GM23338 (cell line): ENCODE data around the gene CEP170B. TPM values are rescaled to one million over a fixed set of nuclear protein-coding genes. Genes with fewer than 3 reads are reported as not detected.

ENCODE experiments used
- ATAC-seq: fragments of 200-7000 bp; cut with Tn5 transposase; 3 replicates; pipeline ENCODE4 v1.9.1; 2020
- DNase-seq: peaks from one replicate; pipeline ENCODE4 v3.0.0-alpha.2; 2015; ENCODE audit warnings: low spot score
- H2AFZ ChIP-seq: fragments of 200-600 bp; sonication (generic); 2 replicates; pipeline ENCODE4 v1.8.0; 2016; ENCODE audit warnings: antibody characterized with exemption, mild to moderate bottlenecking, moderate library complexity
- H3F3A ChIP-seq: fragments of 200-600 bp; sonication (generic); replicated peaks from 2 replicates; pipeline ENCODE4 v1.8.0; 2017; ENCODE audit warnings: antibody characterized with exemption, mixed run types, low read depth
- H3K27ac ChIP-seq: fragments of 200-600 bp; sonication (generic); 2 replicates; pipeline ENCODE4 v1.6.1; 2016; ENCODE audit warnings: low read depth
- H3K27me3 ChIP-seq: fragments of 200-600 bp; sonication (generic); 2 replicates; pipeline ENCODE4 v1.8.0; 2016; ENCODE audit warnings: mild to moderate bottlenecking, mixed run types, moderate library complexity; ENCODE audit not compliant: insufficient read depth
- H3K36me3 ChIP-seq: fragments of 200-600 bp; sonication (generic); 2 replicates; pipeline ENCODE4 v1.8.0; 2016; ENCODE audit warnings: mild to moderate bottlenecking; ENCODE audit not compliant: insufficient read depth
- H3K4me1 ChIP-seq: fragments of 200-600 bp; sonication (generic); 2 replicates; pipeline ENCODE4 v1.8.0; 2016; ENCODE audit warnings: mild to moderate bottlenecking, moderate library complexity; ENCODE audit not compliant: insufficient read depth
- H3K4me2 ChIP-seq: fragments of 200-600 bp; sonication (generic); 2 replicates; pipeline ENCODE4 v1.7.1; 2017; ENCODE audit warnings: mixed run types
- H3K4me3 ChIP-seq: fragments of 200-600 bp; sonication (generic); 2 replicates; pipeline ENCODE4 v1.6.1; 2016; ENCODE audit warnings: mixed run types
- H3K79me2 ChIP-seq: fragments of 200-600 bp; sonication (generic); replicated peaks from 2 replicates; pipeline ENCODE4 v1.8.0; 2017; ENCODE audit warnings: mild to moderate bottlenecking; ENCODE audit not compliant: insufficient read depth
- H3K9me2 ChIP-seq: fragments of 200-600 bp; sonication (generic); 2 replicates; pipeline ENCODE4 v1.8.0; 2017; ENCODE audit not compliant: insufficient read depth
- H4K20me1 ChIP-seq: fragments of 200-600 bp; sonication (generic); replicated peaks from 2 replicates; pipeline ENCODE4 v1.8.0; 2017; ENCODE audit warnings: mild to moderate bottlenecking; ENCODE audit not compliant: insufficient read depth
- H3K27ac Mint-ChIP-seq: 2 replicates; pipeline ENCODE4 v1.8.0; 2020; ENCODE audit warnings: inconsistent platforms, mild to moderate bottlenecking, moderate library complexity, mixed read lengths
- H3K27me3 Mint-ChIP-seq: 3 replicates; pipeline ENCODE4 v1.8.0; 2022; ENCODE audit warnings: low read depth, mild to moderate bottlenecking, moderate library complexity, mixed read lengths, inconsistent platforms; ENCODE audit not compliant: insufficient read depth, poor library complexity
- H3K36me3 Mint-ChIP-seq: 3 replicates; pipeline ENCODE4 v1.8.0; 2021; ENCODE audit warnings: low read depth, mild to moderate bottlenecking, inconsistent platforms, moderate library complexity, mixed read lengths
- H3K4me1 Mint-ChIP-seq: 3 replicates; pipeline ENCODE4 v1.8.0; 2020; ENCODE audit warnings: mild to moderate bottlenecking, inconsistent platforms, mixed read lengths
- H3K4me3 Mint-ChIP-seq: 3 replicates; pipeline ENCODE4 v1.8.0; 2021; ENCODE audit warnings: moderate library complexity, mild to moderate bottlenecking, inconsistent platforms, mixed read lengths
- H3K9me3 Mint-ChIP-seq: 3 replicates; pipeline ENCODE4 v1.8.0; 2020; ENCODE audit warnings: moderate library complexity, mild to moderate bottlenecking, inconsistent platforms, mixed read lengths
- CREB1 ChIP-seq: fragments of 250-450 bp; sonication (Bioruptor Pico); IDR thresholded peaks from 2 replicates; pipeline ENCODE4 v1.5.0; 2020; ENCODE audit warnings: low read depth, mild to moderate bottlenecking, moderate library complexity
- EZH2 ChIP-seq: fragments of 200-600 bp; sonication (generic); IDR thresholded peaks from one replicate; pipeline ENCODE4 v1.8.0; 2017; ENCODE audit warnings: antibody characterized with exemption, mild to moderate bottlenecking, low read depth; ENCODE audit not compliant: unreplicated experiment
- EZH2phosphoT487 ChIP-seq: fragments of 200-600 bp; sonication (generic); IDR thresholded peaks from one replicate; pipeline ENCODE4 v1.8.1; 2018; ENCODE audit warnings: antibody characterized with exemption; ENCODE audit not compliant: unreplicated experiment
- JUNB ChIP-seq: IDR thresholded peaks from one replicate; pipeline ENCODE4 v1.6.1; 2016; ENCODE audit warnings: antibody characterized with exemption; ENCODE audit not compliant: unreplicated experiment
- NANOG ChIP-seq: IDR thresholded peaks from 2 replicates; pipeline ENCODE4 v1.6.1; 2016; ENCODE audit warnings: antibody characterized with exemption, borderline replicate concordance
- STAT1 ChIP-seq: IDR thresholded peaks from one replicate; pipeline ENCODE4 v1.6.1; 2016; ENCODE audit warnings: antibody characterized with exemption; ENCODE audit not compliant: unreplicated experiment
- ZNF114 ChIP-seq: fragments of 250-450 bp; sonication (Bioruptor Pico); IDR thresholded peaks from 2 replicates; pipeline ENCODE4 v1.5.0; 2020; ENCODE audit warnings: mild to moderate bottlenecking, moderate library complexity
- ZNF331 ChIP-seq: fragments of 250-450 bp; sonication (Bioruptor Pico); IDR thresholded peaks from 2 replicates; pipeline ENCODE4 v1.5.0; 2020; ENCODE audit warnings: low read depth, mild to moderate bottlenecking, moderate library complexity
- polyA plus RNA-seq: library from polyadenylated mRNA; unstranded; fragments of >200 nt; fragmentation: Nextera tagmentation; extraction: Ambion mirVana; gene quantifications from 2 replicates; pipeline ENCODE4 v1.2.1, GENCODE V29; 2016
- total RNA-seq: library from RNA; depleted of rRNA; stranded (reverse); fragments of >200 nt; shearing (Covaris generic); gene quantifications from 2 replicates; pipeline ENCODE4 v1.2.3, GENCODE V29; 2014
- TF ChIP-seq, protein P1 (sequence below): IDR thresholded peaks from one replicate; pipeline ENCODE4 v1.6.1; 2018; ENCODE audit warnings: antibody characterized with exemption; ENCODE audit not compliant: unreplicated experiment
- TF ChIP-seq, protein P2 (sequence below): IDR thresholded peaks from 2 replicates; pipeline ENCODE4 v1.6.1; 2016; ENCODE audit warnings: antibody characterized with exemption
- TF ChIP-seq, protein P3 (sequence below), 2 experiments: fragments of 200-600 bp in 1 of 2; sonication (generic) in 1 of 2; conservative IDR thresholded peaks; 2 replicates each; pipeline versions ENCODE4 v1.5.1 to v1.6.1; 2016 to 2017; ENCODE audit warnings: antibody characterized with exemption in 2 of 2, low read depth in 2 of 2, mild to moderate bottlenecking in 2 of 2, moderate library complexity in 1 of 2

CEP170B gene
- total and polyA plus RNA-seq, 2 experiments from 2014 or later: 4.6 to 37.1 TPM

DNA sequence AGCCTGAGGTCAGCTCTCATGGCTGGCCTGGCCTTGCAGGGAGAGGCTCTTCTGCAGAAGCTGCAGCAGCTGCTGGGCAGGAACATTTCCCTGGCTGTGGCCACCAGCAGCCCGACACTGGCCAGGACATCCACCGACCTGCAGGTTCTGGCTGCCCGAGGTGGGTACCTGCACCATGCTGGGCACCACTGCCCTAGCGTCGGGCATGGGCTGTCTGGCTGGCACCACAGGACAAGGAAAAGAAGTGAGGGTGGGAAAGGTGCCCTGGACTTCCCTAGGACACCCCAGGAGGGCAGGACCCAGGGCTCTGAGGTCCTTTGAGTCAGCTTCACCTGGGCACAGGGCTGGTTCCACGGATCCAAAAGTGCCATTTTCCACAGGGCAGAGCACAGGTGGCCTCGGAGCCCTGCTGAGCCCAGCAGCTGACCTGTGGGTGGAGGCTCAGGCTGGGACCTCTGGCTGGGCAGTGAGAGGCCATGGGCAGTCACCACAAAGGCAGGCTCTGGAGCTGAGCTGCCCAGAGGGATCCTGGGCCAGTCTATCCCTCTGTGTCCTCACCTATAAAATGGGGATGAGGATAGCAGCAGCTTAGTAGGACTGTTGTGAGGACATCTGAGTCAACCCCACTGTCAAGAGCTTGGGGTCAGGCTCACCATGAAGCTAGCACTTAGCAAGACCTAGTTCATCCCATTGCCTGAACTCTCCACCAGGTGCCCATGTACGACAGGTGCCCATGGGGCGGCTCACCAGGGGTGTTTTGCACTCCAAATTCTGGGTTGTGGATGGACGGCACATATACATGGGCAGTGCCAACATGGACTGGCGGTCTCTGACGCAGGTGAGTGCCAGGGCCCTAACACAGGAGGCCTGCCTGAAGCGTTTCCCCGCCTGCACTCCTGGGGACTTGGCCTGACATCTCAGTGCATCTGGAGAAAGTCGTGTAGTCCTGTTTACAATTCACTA is 64.5 kb downstream of the CEP170B start:
- Histone ChIP-seq H3K4me2 (no peak overlapping the region), H4K20me1 (no peaks in the 10 kb centered on the region), H3K9me2 (no peaks in the 10 kb centered on the region), H3K27me3 (peaks cover 45% of the 10 kb centered on the region), H3F3A (no peaks in the 10 kb centered on the region), H3K36me3 (no peaks in the 10 kb centered on the region), H3K79me2 (no peaks in the 10 kb centered on the region), H3K4me1 (peaks cover 3% of the 10 kb centered on the region; the same call in 1 of the 2 replicates), H3K27ac (no peak overlapping the region), H3K4me3 (no peak overlapping the region), H2AFZ (no peak overlapping the region)
- TF ChIP-seq, protein P1, sequence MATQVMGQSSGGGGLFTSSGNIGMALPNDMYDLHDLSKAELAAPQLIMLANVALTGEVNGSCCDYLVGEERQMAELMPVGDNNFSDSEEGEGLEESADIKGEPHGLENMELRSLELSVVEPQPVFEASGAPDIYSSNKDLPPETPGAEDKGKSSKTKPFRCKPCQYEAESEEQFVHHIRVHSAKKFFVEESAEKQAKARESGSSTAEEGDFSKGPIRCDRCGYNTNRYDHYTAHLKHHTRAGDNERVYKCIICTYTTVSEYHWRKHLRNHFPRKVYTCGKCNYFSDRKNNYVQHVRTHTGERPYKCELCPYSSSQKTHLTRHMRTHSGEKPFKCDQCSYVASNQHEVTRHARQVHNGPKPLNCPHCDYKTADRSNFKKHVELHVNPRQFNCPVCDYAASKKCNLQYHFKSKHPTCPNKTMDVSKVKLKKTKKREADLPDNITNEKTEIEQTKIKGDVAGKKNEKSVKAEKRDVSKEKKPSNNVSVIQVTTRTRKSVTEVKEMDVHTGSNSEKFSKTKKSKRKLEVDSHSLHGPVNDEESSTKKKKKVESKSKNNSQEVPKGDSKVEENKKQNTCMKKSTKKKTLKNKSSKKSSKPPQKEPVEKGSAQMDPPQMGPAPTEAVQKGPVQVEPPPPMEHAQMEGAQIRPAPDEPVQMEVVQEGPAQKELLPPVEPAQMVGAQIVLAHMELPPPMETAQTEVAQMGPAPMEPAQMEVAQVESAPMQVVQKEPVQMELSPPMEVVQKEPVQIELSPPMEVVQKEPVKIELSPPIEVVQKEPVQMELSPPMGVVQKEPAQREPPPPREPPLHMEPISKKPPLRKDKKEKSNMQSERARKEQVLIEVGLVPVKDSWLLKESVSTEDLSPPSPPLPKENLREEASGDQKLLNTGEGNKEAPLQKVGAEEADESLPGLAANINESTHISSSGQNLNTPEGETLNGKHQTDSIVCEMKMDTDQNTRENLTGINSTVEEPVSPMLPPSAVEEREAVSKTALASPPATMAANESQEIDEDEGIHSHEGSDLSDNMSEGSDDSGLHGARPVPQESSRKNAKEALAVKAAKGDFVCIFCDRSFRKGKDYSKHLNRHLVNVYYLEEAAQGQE: no peak
- no peak for TF ChIP-seq JUNB
- no peak for TF ChIP-seq ZNF331 (CRISPR knock-in tag)
- ATAC-seq (no peak), DNase-seq (no peak)
- Mint-ChIP-seq H3K9me3 (no peaks in the 10 kb centered on the region), H3K4me3 (no peak overlapping the region; the same call in 2 of the 3 replicates), H3K4me1 (peaks cover 2% of the 10 kb centered on the region; the same call in 1 of the 3 replicates), H3K36me3 (peaks cover 2% of the 10 kb centered on the region; the same call in 1 of the 3 replicates), H3K27me3 (peaks cover 41% of the 10 kb centered on the region), H3K27ac (no peak overlapping the region)

DNA sequence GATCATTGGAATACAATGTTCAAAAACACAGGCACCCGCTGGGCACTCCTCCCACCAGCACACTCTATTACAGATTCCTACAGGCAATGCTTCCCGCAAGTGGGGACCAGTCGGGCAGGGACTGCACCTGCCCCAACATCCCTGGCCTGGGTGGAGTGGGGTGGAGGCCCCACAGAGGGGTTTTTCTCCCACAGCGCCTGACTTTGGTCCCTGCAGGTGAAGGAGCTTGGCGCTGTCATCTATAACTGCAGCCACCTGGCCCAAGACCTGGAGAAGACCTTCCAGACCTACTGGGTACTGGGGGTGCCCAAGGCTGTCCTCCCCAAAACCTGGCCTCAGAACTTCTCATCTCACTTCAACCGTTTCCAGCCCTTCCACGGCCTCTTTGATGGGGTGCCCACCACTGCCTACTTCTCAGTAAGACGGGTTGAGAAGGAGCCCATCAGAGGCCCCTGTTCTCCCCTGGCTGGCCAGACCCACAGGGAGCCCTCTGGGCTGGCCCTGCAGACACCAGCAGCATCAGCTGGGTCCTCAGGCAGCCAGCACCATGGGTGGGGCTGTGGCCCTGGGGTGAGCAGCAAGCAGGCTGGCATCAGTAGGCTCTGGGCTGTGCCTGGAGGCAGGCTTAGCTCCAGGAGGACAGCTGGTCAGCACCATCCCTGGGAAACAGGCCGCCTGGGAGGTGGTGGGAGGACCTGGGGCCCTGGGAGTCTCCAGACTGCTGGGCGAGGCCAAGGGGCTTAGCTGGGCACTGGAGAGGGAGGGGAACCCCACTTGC is 65.6 kb downstream of the CEP170B start:
- H3K4me1 ChIP-seq: peaks cover 3% of the 10 kb centered on the region; the same call in 1 of the 2 replicates
- H3F3A ChIP-seq: no peaks in the 10 kb centered on the region
- no peak overlapping the region for H3K27ac ChIP-seq
- Mint-ChIP-seq H3K27me3 (peaks cover 50% of the 10 kb centered on the region), H3K4me3 (no peak overlapping the region), H3K4me1 (peaks cover 2% of the 10 kb centered on the region; the same call in 1 of the 3 replicates), H3K27ac (no peak overlapping the region), H3K9me3 (no peaks in the 10 kb centered on the region), H3K36me3 (peaks cover 3% of the 10 kb centered on the region; the same call in 1 of the 3 replicates)
- no peaks in the 10 kb centered on the region for H4K20me1 ChIP-seq
- H3K36me3 ChIP-seq: no peaks in the 10 kb centered on the region
- ATAC-seq (no peak), DNase-seq (no peak)
- no peak overlapping the region for H3K4me3 ChIP-seq
- no peak overlapping the region for H3K4me2 ChIP-seq
- no peaks in the 10 kb centered on the region for H3K79me2 ChIP-seq
- H2AFZ ChIP-seq: no peak overlapping the region
- H3K9me2 ChIP-seq: no peaks in the 10 kb centered on the region
- H3K27me3 ChIP-seq: peaks cover 56% of the 10 kb centered on the region
- TF ChIP-seq STAT1 (no peak), NANOG (no peak), JUNB (no peak), CREB1 (CRISPR knock-in tag) (no peak), ZNF331 (CRISPR knock-in tag) (no peak), EZH2phosphoT487 (no peak), ZNF114 (CRISPR knock-in tag) (no peak), EZH2 (no peak)
- TF ChIP-seq, protein P2, sequence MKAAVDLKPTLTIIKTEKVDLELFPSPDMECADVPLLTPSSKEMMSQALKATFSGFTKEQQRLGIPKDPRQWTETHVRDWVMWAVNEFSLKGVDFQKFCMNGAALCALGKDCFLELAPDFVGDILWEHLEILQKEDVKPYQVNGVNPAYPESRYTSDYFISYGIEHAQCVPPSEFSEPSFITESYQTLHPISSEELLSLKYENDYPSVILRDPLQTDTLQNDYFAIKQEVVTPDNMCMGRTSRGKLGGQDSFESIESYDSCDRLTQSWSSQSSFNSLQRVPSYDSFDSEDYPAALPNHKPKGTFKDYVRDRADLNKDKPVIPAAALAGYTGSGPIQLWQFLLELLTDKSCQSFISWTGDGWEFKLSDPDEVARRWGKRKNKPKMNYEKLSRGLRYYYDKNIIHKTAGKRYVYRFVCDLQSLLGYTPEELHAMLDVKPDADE: no peak
- TF ChIP-seq, protein P1: no peak
- TF ChIP-seq, protein P3, sequence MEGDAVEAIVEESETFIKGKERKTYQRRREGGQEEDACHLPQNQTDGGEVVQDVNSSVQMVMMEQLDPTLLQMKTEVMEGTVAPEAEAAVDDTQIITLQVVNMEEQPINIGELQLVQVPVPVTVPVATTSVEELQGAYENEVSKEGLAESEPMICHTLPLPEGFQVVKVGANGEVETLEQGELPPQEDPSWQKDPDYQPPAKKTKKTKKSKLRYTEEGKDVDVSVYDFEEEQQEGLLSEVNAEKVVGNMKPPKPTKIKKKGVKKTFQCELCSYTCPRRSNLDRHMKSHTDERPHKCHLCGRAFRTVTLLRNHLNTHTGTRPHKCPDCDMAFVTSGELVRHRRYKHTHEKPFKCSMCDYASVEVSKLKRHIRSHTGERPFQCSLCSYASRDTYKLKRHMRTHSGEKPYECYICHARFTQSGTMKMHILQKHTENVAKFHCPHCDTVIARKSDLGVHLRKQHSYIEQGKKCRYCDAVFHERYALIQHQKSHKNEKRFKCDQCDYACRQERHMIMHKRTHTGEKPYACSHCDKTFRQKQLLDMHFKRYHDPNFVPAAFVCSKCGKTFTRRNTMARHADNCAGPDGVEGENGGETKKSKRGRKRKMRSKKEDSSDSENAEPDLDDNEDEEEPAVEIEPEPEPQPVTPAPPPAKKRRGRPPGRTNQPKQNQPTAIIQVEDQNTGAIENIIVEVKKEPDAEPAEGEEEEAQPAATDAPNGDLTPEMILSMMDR (conservative IDR thresholded peaks at IDR 0.05; ENCODE audit: low read depth in 2 of 2): no peak
